ENCODE results near the gene TP63. TPM values are rescaled to one million over a fixed set of nuclear protein-coding genes. Genes with fewer than 3 reads are reported as not detected.

TP63 gene
- total RNA-seq, 1 experiment from 2014 or later, result not detected

- Mint-ChIP-seq H3K9me3 (no peaks in the 10 kb centered on the region), H3K27ac (peak overlapping the region in 2 of 3 experiments; percentile 2 to 41; a peak in 2 of 7 replicates)
Observed at GRCh38 chr3:189632242-189632641, 1.1 kb downstream of the TP63 start.

More at GRCh38 chr3:189632242-189632641, 1.1 kb downstream of the TP63 start:
- no peak for DNase-seq
- Histone ChIP-seq H4K5ac (ENCODE audit: insufficient read length, low read depth, low read length) (no peak overlapping the region), H2BK20ac (ENCODE audit: low read depth, low read length, poor library complexity, severe bottlenecking) (no peak overlapping the region), H3K79me2 (ENCODE audit: insufficient read depth, low read length) (no peaks in the 10 kb centered on the region), H2BK15ac (ENCODE audit: low read depth, low read length) (no peak overlapping the region), H3K9me3 (ENCODE audit: control insufficient read depth, low read depth, low read length) (no peaks in the 10 kb centered on the region), H2BK12ac (ENCODE audit: insufficient read length, low read depth, low read length) (no peak overlapping the region), H2AK5ac (ENCODE audit: insufficient read length, low read length) (no peak overlapping the region), H3K4ac (ENCODE audit: low read depth, low read length) (no peak overlapping the region), H3T11ph (ENCODE audit: low read length) (no peak overlapping the region), H3K14ac (ENCODE audit: insufficient read depth, low read length) (no peak overlapping the region), H3K27ac (ENCODE audit: insufficient read length, low read depth, low read length) (no peak overlapping the region), H4K91ac (ENCODE audit: insufficient read length, low read depth, low read length) (no peak overlapping the region), H3K18ac (ENCODE audit: insufficient read length, low read depth, low read length) (no peak overlapping the region), H3K9ac (ENCODE audit: extremely low read depth, insufficient read length, low read length) (no peak overlapping the region), H3K27me3 (ENCODE audit: insufficient read depth, low read length) (no peaks in the 10 kb centered on the region), H2BK5ac (ENCODE audit: insufficient read length, low read length) (no peak overlapping the region), H3K4me2 (ENCODE audit: insufficient read depth, insufficient read length, low read length) (no peak overlapping the region), H4K20me1 (ENCODE audit: control insufficient read depth, insufficient read depth, insufficient read length) (no peaks in the 10 kb centered on the region), H3K23ac (ENCODE audit: insufficient read length, low read depth, low read length) (no peak overlapping the region), H4K8ac (replicated peaks; ENCODE audit: insufficient read length, low read depth, low read length) (no peak overlapping the region), H3K23me2 (ENCODE audit: insufficient read length, low read depth, low read length, poor library complexity, severe bottlenecking) (no peaks in the 10 kb centered on the region), H3K56ac (ENCODE audit: insufficient read length, low read depth, low read length) (no peak overlapping the region), H3K79me1 (ENCODE audit: insufficient read depth, low read depth, low read length, poor library complexity, severe bottlenecking) (no peaks in the 10 kb centered on the region), H2AFZ (ENCODE audit: low read length) (peak overlapping the region; percentile 82), H2BK120ac (ENCODE audit: low read depth, low read length, poor library complexity, severe bottlenecking) (no peak overlapping the region), H3K4me1 (ENCODE audit: insufficient read depth, low read length) (peaks cover 2% of the 10 kb centered on the region; the same call in 1 of the 2 replicates)
- peaks cover 25 to 30% of the 10 kb centered on the region in 2 experiments for H3K4me1 Mint-ChIP-seq
- no peaks in the 10 kb centered on the region; the same call in 1 of the 2 replicates for H3K27me3 Mint-ChIP-seq (ENCODE audit: low read depth)
- WGBS (ENCODE audit: extremely low coverage, insufficient read length, low lambda C conversion rate), result no CpG with 5 or more reads among the region's 5 CpGs
- no peak for TF ChIP-seq CTCF (conservative IDR thresholded peaks at IDR 0.05)
- no peaks in the 10 kb centered on the region for H3K36me3 Mint-ChIP-seq (ENCODE audit: insufficient read depth in 1 of 3, low read depth in 3 of 3)
- no peak overlapping the region for H3K4me3 Mint-ChIP-seq

All from H9 (cell line).